Measurements from ENCODE around the gene TSPAN18. TPM values are rescaled to one million over a fixed set of nuclear protein-coding genes. Genes with fewer than 3 reads are reported as not detected.

The TSPAN18 gene
- total RNA-seq, 1 experiment from 2014 or later = 18.3 TPM

GRCh38 chr11:44753961-44754645, 27.3 kb downstream of the TSPAN18 start:
- no peak for DNase-seq (ENCODE audit: low read depth, low spot score)
- H3K27me3 ChIP-seq (ENCODE audit: insufficient read depth, low read length) = no peaks in the 10 kb centered on the region

More at GRCh38 chr11:44753961-44754645, 27.3 kb downstream of the TSPAN18 start:
- no peaks in the 10 kb centered on the region for H3K9me2 ChIP-seq (ENCODE audit: insufficient read depth)
- ChIA-PET RAD21 (ENCODE audit: low non-redundant PET in 1 of 2, low total read pairs in 2 of 2, uncharacterized antibody in 2 of 2, unreplicated experiment in 2 of 2) (no interaction called here), POLR2A (no interaction called here), CTCF (interaction anchor here (0.8 kb wide), 1 partner anchor 21 kb away, joined by 3 read pairs; no protein-coding TSS in a partner anchor)
- no peaks in the 10 kb centered on the region for H3K4me1 ChIP-seq (ENCODE audit: control insufficient read depth in 1 of 2, insufficient read depth in 2 of 2, low read length in 2 of 2)
- BruUV-seq (replicated peaks) = no TSS peak
- no peaks in the 10 kb centered on the region for H3K79me2 ChIP-seq (ENCODE audit: insufficient read depth, low read length)
- intact Hi-C loops (cut with micrococcal nuclease) = no loop called here
- no peak overlapping the region for H2AFZ ChIP-seq (ENCODE audit: low read depth, low read length, poor library complexity, severe bottlenecking)
- no peak overlapping the region for H3K27ac ChIP-seq (ENCODE audit: low read depth, low read length)
- H3K9ac ChIP-seq (ENCODE audit: low read length) = no peak overlapping the region
- no peaks in the 10 kb centered on the region for H3K9me3 ChIP-seq (ENCODE audit: control insufficient read depth in 1 of 2, insufficient read depth in 1 of 2, low read depth in 1 of 2, low read length in 2 of 2)
- no peaks in the 10 kb centered on the region for H3K36me3 ChIP-seq (ENCODE audit: control insufficient read depth in 1 of 2, insufficient read depth in 2 of 2, low read length in 2 of 2)
- H4K20me1 ChIP-seq (ENCODE audit: insufficient read depth) = no peaks in the 10 kb centered on the region
- no peak for ATAC-seq
- TF ChIP-seq SP1 (IDR thresholded peaks at IDR 0.05; ENCODE audit: low read depth) = no peak
- no peak for TF ChIP-seq SRF (IDR thresholded peaks at IDR 0.05; ENCODE audit: low read depth)
- TF ChIP-seq FOSL1 (IDR thresholded peaks at IDR 0.05; ENCODE audit: low read depth) = no peak
- TF ChIP-seq ELF1 (IDR thresholded peaks at IDR 0.05; ENCODE audit: borderline replicate concordance, low read depth) = no peak
- TF ChIP-seq JUND (IDR thresholded peaks at IDR 0.05) = no peak
- TF ChIP-seq POLR2AphosphoS5 (IDR thresholded peaks at IDR 0.05; ENCODE audit: low read depth, low read length) = no peak
- TF ChIP-seq CEBPB (IDR thresholded peaks at IDR 0.05; ENCODE audit: low read depth) = no peak
- TF ChIP-seq RAD21 (IDR thresholded peaks at IDR 0.05; ENCODE audit: low read depth) = no peak
- TF ChIP-seq YY1 (IDR thresholded peaks at IDR 0.05; ENCODE audit: extremely low read depth, insufficient replicate concordance, low read depth, low read length) = no peak
- no peak for TF ChIP-seq SIN3A (IDR thresholded peaks at IDR 0.05; ENCODE audit: low read depth)
- TF ChIP-seq POLR2A (IDR thresholded peaks at IDR 0.05; ENCODE audit: borderline replicate concordance, extremely low read depth, insufficient read depth, insufficient read length) = no peak
- no peak for TF ChIP-seq MAX (IDR thresholded peaks at IDR 0.05)
- TF ChIP-seq ZNF274 (IDR thresholded peaks at IDR 0.05; ENCODE audit: low read depth, low read length) = no peak
- TF ChIP-seq ZBTB33 (IDR thresholded peaks at IDR 0.05; ENCODE audit: extremely low read depth, insufficient replicate concordance, low read length) = no peak
- no peak for TF ChIP-seq REST (IDR thresholded peaks at IDR 0.05; ENCODE audit: low read depth)
- TF ChIP-seq CBX3 (IDR thresholded peaks at IDR 0.05; ENCODE audit: low read depth) = no peak
- no peak for TF ChIP-seq EGR1 (IDR thresholded peaks at IDR 0.05; ENCODE audit: low read depth)
- no peak overlapping the region for H3K4me2 ChIP-seq (ENCODE audit: low read length)
- no peak overlapping the region for H3K4me3 ChIP-seq (replicated peaks in 1 of 2; ENCODE audit: low read depth in 1 of 2, low read length in 2 of 2)

Data from HCT116 (cell line).